Peyer's patch (tissue), 4 donors: ENCODE data around the gene SURF4. TPM values are rescaled to one million over a fixed set of nuclear protein-coding genes. Genes with fewer than 3 reads are reported as not detected.

Experiments
- DNase-seq, 3 donors: peaks; one replicate each; pipeline ENCODE4 v3.0.0-alpha.2; 2017 to 2019
- H3K27ac ChIP-seq, 4 donors: fragments of 200-600 bp; sonication (generic); one replicate each; pipeline ENCODE4 v1.5.1; 2016 to 2019
- H3K27me3 ChIP-seq, 2 donors: fragments of 200-600 bp; sonication (generic); one replicate each; pipeline ENCODE4 v1.5.1; 2019
- H3K36me3 ChIP-seq, 3 donors: fragments of 200-600 bp; sonication (generic); one replicate each; pipeline ENCODE4 v1.5.1; 2016 to 2019
- H3K4me1 ChIP-seq, 4 donors: fragments of 200-600 bp; sonication (generic); one replicate each; pipeline ENCODE4 v1.5.1; 2016 to 2019
- H3K4me3 ChIP-seq, 4 donors: fragments of 200-600 bp; sonication (generic); 1 replicate in 3 of 4; 2 replicates in 1 of 4; pipeline ENCODE4 v1.5.1; 2016 to 2019; ENCODE audit warnings: mild to moderate bottlenecking in 1 of 4
- H3K9me3 ChIP-seq, 4 donors: fragments of 200-600 bp; sonication (generic); one replicate each; pipeline ENCODE4 v1.5.1; 2016 to 2019; ENCODE audit warnings: mild to moderate bottlenecking in 1 of 4
- CTCF ChIP-seq, 6 experiments: fragments of 450-650 bp in 4 of 6; fragments of 200-600 bp in 2 of 6; sonication (generic) in 1 of 6; IDR thresholded peaks; one replicate each; pipeline ENCODE4 v1.5.1; 2017 to 2019; ENCODE audit warnings: antibody characterized with exemption in 6 of 6, mild to moderate bottlenecking in 3 of 6, moderate library complexity in 1 of 6
- POLR2A ChIP-seq, 2 donors: fragments of 450-650 bp; IDR thresholded peaks; one replicate each; pipeline ENCODE4 v1.5.1; 2017; ENCODE audit warnings: antibody characterized with exemption in 2 of 2, mild to moderate bottlenecking in 2 of 2, moderate library complexity in 2 of 2
- total RNA-seq, 4 donors: library from RNA; depleted of rRNA; stranded (reverse); fragments of >200 nt; gene quantifications; one replicate each; pipeline ENCODE4 v1.1.0, GENCODE V29; 2016

The SURF4 gene
- total RNA-seq, 4 donors from 2014 or later, result 56.9 to 281 (median 225) TPM

GRCh38 chr9:133375116-133375723 is 640 bp downstream of the SURF4 start:
- TF ChIP-seq POLR2A (IDR thresholded peaks at IDR 0.05) (peak; percentile 38 to 61), CTCF (IDR thresholded peaks at IDR 0.05) (no peak)
- Histone ChIP-seq H3K27ac (peak overlapping the region; percentile 96 to 100 (median 99)), H3K27me3 (no peaks in the 10 kb centered on the region), H3K36me3 (peaks cover 0 to 22% (median 0%) of the 10 kb centered on the region in 3 donors), H3K4me3 (peak overlapping the region; percentile 94 to 100 (median 98)), H3K9me3 (no peaks in the 10 kb centered on the region), H3K4me1 (peaks cover 10 to 51% (median 23%) of the 10 kb centered on the region in 4 donors)
- peak in 2 of 3 donors; percentile 77 to 79 for DNase-seq

GRCh38 chr9:133374612-133375115 is 1.2 kb downstream of the SURF4 start:
- H3K36me3 ChIP-seq, result peaks cover 0 to 28% (median 0%) of the 10 kb centered on the region in 3 donors
- no peaks in the 10 kb centered on the region for H3K9me3 ChIP-seq
- TF ChIP-seq CTCF (IDR thresholded peaks at IDR 0.05), result no peak
- TF ChIP-seq POLR2A (IDR thresholded peaks at IDR 0.05), result no peak
- peak overlapping the region; percentile 94 to 100 (median 98) for H3K4me3 ChIP-seq
- H3K27ac ChIP-seq, result peak overlapping the region; percentile 96 to 100 (median 99)
- H3K4me1 ChIP-seq, result peaks cover 14 to 57% (median 26%) of the 10 kb centered on the region in 4 donors
- no peak for DNase-seq
- H3K27me3 ChIP-seq, result no peaks in the 10 kb centered on the region

DNA sequence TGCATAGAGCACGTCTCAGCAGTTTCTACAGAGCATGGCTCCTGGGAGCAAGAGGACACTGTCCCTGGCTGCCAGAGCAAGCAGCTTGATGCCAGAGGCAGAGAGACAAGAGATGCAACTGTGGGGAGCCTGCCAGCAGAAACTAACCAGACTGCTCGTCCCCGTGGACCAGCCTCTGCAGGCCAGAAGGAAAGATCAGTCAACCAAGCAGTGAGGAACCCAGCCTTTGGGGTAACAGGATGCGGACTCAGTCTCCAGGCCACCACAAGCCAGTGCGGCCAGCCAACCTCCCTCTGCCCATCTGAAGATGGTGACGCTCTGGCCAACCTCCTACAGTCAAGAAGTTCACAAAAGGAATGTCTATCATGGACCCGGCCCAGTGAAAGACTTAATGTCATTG is 3.7 kb downstream of the SURF4 start:
- peaks cover 18 to 82% (median 33%) of the 10 kb centered on the region in 4 donors for H3K4me1 ChIP-seq
- peak overlapping the region in 3 of 4 donors; percentile 72 to 85 (median 80) for H3K27ac ChIP-seq
- H3K27me3 ChIP-seq, result no peaks in the 10 kb centered on the region
- no peak for TF ChIP-seq CTCF (IDR thresholded peaks at IDR 0.05)
- no peak for TF ChIP-seq POLR2A (IDR thresholded peaks at IDR 0.05)
- no peak overlapping the region for H3K4me3 ChIP-seq
- H3K36me3 ChIP-seq, result peaks cover 0 to 31% (median 0%) of the 10 kb centered on the region in 3 donors
- no peak for DNase-seq
- H3K9me3 ChIP-seq, result no peaks in the 10 kb centered on the region

GRCh38 chr9:133371261-133371711 is 4.6 kb downstream of the SURF4 start:
- H3K36me3 ChIP-seq, result peaks cover 0 to 39% (median 0%) of the 10 kb centered on the region in 3 donors
- H3K4me1 ChIP-seq, result peaks cover 18 to 82% (median 30%) of the 10 kb centered on the region in 4 donors
- TF ChIP-seq CTCF (IDR thresholded peaks at IDR 0.05), result no peak
- no peak for TF ChIP-seq POLR2A (IDR thresholded peaks at IDR 0.05)
- H3K4me3 ChIP-seq, result peak overlapping the region in 2 of 4 donors; percentile 12 to 16
- no peaks in the 10 kb centered on the region for H3K27me3 ChIP-seq
- H3K27ac ChIP-seq, result peak overlapping the region; percentile 71 to 85 (median 76)
- DNase-seq, result peak in 2 of 3 donors; percentile 43 to 59
- no peaks in the 10 kb centered on the region for H3K9me3 ChIP-seq

GRCh38 chr9:133370685-133371084 is 5.2 kb downstream of the SURF4 start:
- Histone ChIP-seq H3K27ac (peak overlapping the region; percentile 71 to 85 (median 76)), H3K36me3 (peaks cover 0 to 45% (median 0%) of the 10 kb centered on the region in 3 donors)

More at GRCh38 chr9:133370685-133371084, 5.2 kb downstream of the SURF4 start:
- peaks cover 18 to 82% (median 30%) of the 10 kb centered on the region in 4 donors for H3K4me1 ChIP-seq
- TF ChIP-seq POLR2A (IDR thresholded peaks at IDR 0.05) (no peak), CTCF (IDR thresholded peaks at IDR 0.05) (no peak)
- no peaks in the 10 kb centered on the region for H3K9me3 ChIP-seq
- DNase-seq, result peak in 2 of 3 donors; percentile 55 to 71
- peak overlapping the region in 3 of 4 donors; percentile 7 to 16 (median 12) for H3K4me3 ChIP-seq
- H3K27me3 ChIP-seq, result no peaks in the 10 kb centered on the region
